DOHH2 (cell line): Measurements from ENCODE around the gene DLGAP1.

Experiments used
- CTCF ChIP-seq: fragments of 200-600 bp; sonication (generic); IDR thresholded peaks from one replicate; pipeline ENCODE4 v1.5.1; 2014; ENCODE audit warnings: antibody characterized with exemption, mild to moderate bottlenecking, low read depth, low read length; ENCODE audit not compliant: poor library complexity, severe bottlenecking
- EZH2phosphoT487 ChIP-seq: fragments of 200-600 bp; sonication (generic); IDR thresholded peaks from 2 replicates; pipeline ENCODE4 v1.6.1; 2017; ENCODE audit warnings: borderline replicate concordance, mild to moderate bottlenecking, antibody characterized with exemption, low read length, moderate library complexity, mixed read lengths

GRCh38 chr18:3665204-3665603, 789.9 kb downstream of the DLGAP1 start:
- TF ChIP-seq CTCF = no peak
- TF ChIP-seq EZH2phosphoT487 = no peak
